Keratinocyte (primary cell): Measurements from ENCODE around the gene RNF130.

ENCODE experiments used
- EZH2 ChIP-seq: IDR thresholded peaks from one replicate; pipeline ENCODE4 v1.6.1; 2012; ENCODE audit warnings: inconsistent platforms, mild to moderate bottlenecking, low read length, moderate library complexity
- TF ChIP-seq, protein P1 (sequence below), 3 experiments: IDR thresholded peaks in 1 of 3; conservative IDR thresholded peaks in 1 of 3; optimal IDR thresholded peaks in 1 of 3; 2 replicates in 2 of 3; 3 replicates in 1 of 3; pipeline versions ENCODE3 to v1.5.1; 2011; ENCODE audit warnings: low read length in 3 of 3, mild to moderate bottlenecking in 3 of 3, moderate library complexity in 2 of 3, control low read depth in 1 of 3, inconsistent platforms in 1 of 3; ENCODE audit not compliant: insufficient read depth in 2 of 3; ENCODE audit errors: extremely low read depth in 1 of 3

DNA sequence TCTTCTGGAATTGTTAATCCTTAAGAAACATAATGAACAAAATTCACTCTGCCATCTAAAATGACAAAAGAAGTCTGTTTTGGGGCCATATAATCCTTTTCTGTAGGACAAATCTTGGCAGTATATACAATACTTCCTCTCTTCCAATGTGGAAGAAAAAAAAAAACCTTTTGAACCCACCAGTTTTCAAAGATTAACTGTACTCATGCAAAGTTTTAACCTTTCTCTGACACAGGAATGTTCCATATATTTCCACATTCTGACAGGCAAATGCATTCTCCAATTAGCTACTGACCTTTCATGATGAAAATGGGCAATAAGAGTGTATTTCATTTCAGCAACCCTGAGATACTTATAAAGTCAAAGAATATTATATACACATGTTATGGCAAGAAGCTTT lies 65.4 kb downstream of the RNF130 start:
- TF ChIP-seq, protein P1, sequence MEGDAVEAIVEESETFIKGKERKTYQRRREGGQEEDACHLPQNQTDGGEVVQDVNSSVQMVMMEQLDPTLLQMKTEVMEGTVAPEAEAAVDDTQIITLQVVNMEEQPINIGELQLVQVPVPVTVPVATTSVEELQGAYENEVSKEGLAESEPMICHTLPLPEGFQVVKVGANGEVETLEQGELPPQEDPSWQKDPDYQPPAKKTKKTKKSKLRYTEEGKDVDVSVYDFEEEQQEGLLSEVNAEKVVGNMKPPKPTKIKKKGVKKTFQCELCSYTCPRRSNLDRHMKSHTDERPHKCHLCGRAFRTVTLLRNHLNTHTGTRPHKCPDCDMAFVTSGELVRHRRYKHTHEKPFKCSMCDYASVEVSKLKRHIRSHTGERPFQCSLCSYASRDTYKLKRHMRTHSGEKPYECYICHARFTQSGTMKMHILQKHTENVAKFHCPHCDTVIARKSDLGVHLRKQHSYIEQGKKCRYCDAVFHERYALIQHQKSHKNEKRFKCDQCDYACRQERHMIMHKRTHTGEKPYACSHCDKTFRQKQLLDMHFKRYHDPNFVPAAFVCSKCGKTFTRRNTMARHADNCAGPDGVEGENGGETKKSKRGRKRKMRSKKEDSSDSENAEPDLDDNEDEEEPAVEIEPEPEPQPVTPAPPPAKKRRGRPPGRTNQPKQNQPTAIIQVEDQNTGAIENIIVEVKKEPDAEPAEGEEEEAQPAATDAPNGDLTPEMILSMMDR (optimal IDR thresholded peaks at IDR 0.05 in 1 of 3, IDR thresholded peaks at IDR 0.05 in 1 of 3, conservative IDR thresholded peaks at IDR 0.05 in 1 of 3; ENCODE audit: extremely low read depth in 1 of 3, insufficient read depth in 2 of 3, low read length in 3 of 3), result no peak
- TF ChIP-seq EZH2, result no peak
